Ectodermal cell (in vitro differentiated cells): ENCODE measurements around the gene URI1.

Source experiments
- H3K27ac ChIP-seq: 2 replicates; pipeline ENCODE4 v1.7.0; 2013; ENCODE audit warnings: mild to moderate bottlenecking, low read depth, low read length; ENCODE audit not compliant: insufficient read depth, poor library complexity, severe bottlenecking
- H3K27me3 ChIP-seq: 2 replicates; pipeline ENCODE4 v1.7.0; 2013; ENCODE audit warnings: mild to moderate bottlenecking, low read length; ENCODE audit not compliant: insufficient read depth, control insufficient read depth, poor library complexity, severe bottlenecking
- H3K36me3 ChIP-seq: one replicate; pipeline ENCODE4 v1.7.0; 2013; ENCODE audit warnings: low read length; ENCODE audit not compliant: control insufficient read depth, insufficient read depth
- H3K4me1 ChIP-seq: one replicate; pipeline ENCODE4 v1.7.0; 2013; ENCODE audit warnings: low read length; ENCODE audit not compliant: control insufficient read depth, insufficient read depth
- H3K4me3 ChIP-seq: 2 replicates; pipeline ENCODE4 v1.7.0; 2013; ENCODE audit warnings: low read depth, low read length, control low read depth; ENCODE audit not compliant: insufficient read depth
- H3K9me3 ChIP-seq: 2 replicates; pipeline ENCODE4 v1.7.0; 2013; ENCODE audit warnings: mild to moderate bottlenecking, low read length, moderate library complexity; ENCODE audit not compliant: control insufficient read depth
- WGBS, 2 experiments: methylation state at CpG; one replicate each; pipeline ENCODE4 v1.1.7; 2013; ENCODE audit warnings: missing lambda C conversion rate in 2 of 2; 5-methylcytosine and 5-hydroxymethylcytosine counted together

URI1 gene

GRCh38 chr19:30049226-30049625, 107.2 kb downstream of the URI1 start:
- H3K27me3 ChIP-seq, result no peaks in the 10 kb centered on the region
- no peak overlapping the region for H3K4me3 ChIP-seq
- H3K4me1 ChIP-seq, result peaks cover 8% of the 10 kb centered on the region
- WGBS, 2 experiments, result 96 to 99% methylated on average over 4 of the region's 4 CpGs
- H3K36me3 ChIP-seq, result no peaks in the 10 kb centered on the region
- no peaks in the 10 kb centered on the region for H3K9me3 ChIP-seq
- no peak overlapping the region for H3K27ac ChIP-seq

GRCh38 chr19:30049846-30050667, 108.0 kb downstream of the URI1 start:
- WGBS, 2 experiments, result 91 to 94% methylated on average over 12 to 13 of the region's 13 CpGs
- Histone ChIP-seq H3K9me3 (no peaks in the 10 kb centered on the region), H3K4me1 (peaks cover 8% of the 10 kb centered on the region), H3K27ac (no peak overlapping the region), H3K27me3 (no peaks in the 10 kb centered on the region), H3K4me3 (no peak overlapping the region), H3K36me3 (no peaks in the 10 kb centered on the region)

- H3K4me3 ChIP-seq, result no peak overlapping the region
- WGBS, 2 experiments, result 93 to 96% methylated on average over 18 of the region's 18 CpGs
- no peak overlapping the region for H3K27ac ChIP-seq
- no peaks in the 10 kb centered on the region for H3K9me3 ChIP-seq
- H3K36me3 ChIP-seq, result no peaks in the 10 kb centered on the region
- no peaks in the 10 kb centered on the region for H3K27me3 ChIP-seq
- H3K4me1 ChIP-seq, result no peaks in the 10 kb centered on the region
These were observed 110.4 kb downstream of the URI1 start for GRCh38 chr19:30052122-30053075.

GRCh38 chr19:30053558-30053957, 111.5 kb downstream of the URI1 start:
- H3K27ac ChIP-seq, result no peak overlapping the region
- H3K4me1 ChIP-seq, result no peaks in the 10 kb centered on the region
- H3K4me3 ChIP-seq, result no peak overlapping the region
- H3K27me3 ChIP-seq, result no peaks in the 10 kb centered on the region
- WGBS, 2 experiments, result 93% methylated on average over 18 of the region's 18 CpGs
- H3K9me3 ChIP-seq, result no peaks in the 10 kb centered on the region
- no peaks in the 10 kb centered on the region for H3K36me3 ChIP-seq

- Histone ChIP-seq H3K27ac (no peak overlapping the region), H3K27me3 (no peaks in the 10 kb centered on the region), H3K4me1 (no peaks in the 10 kb centered on the region), H3K36me3 (no peaks in the 10 kb centered on the region), H3K9me3 (no peaks in the 10 kb centered on the region), H3K4me3 (no peak overlapping the region)
- WGBS, 2 experiments, result 89 to 95% methylated on average over 2 of the region's 2 CpGs
These were observed 112.2 kb downstream of the URI1 start for GRCh38 chr19:30054210-30054609.

GRCh38 chr19:30056580-30056979, 114.5 kb downstream of the URI1 start:
- H3K36me3 ChIP-seq, result no peaks in the 10 kb centered on the region
- no peaks in the 10 kb centered on the region for H3K4me1 ChIP-seq
- H3K27ac ChIP-seq, result no peak overlapping the region
- 78 to 100% methylated on average over 1 to 2 of the region's 2 CpGs for WGBS, 2 experiments
- no peak overlapping the region for H3K4me3 ChIP-seq
- H3K27me3 ChIP-seq, result no peaks in the 10 kb centered on the region
- no peaks in the 10 kb centered on the region for H3K9me3 ChIP-seq

GRCh38 chr19:30059741-30060457, 117.9 kb downstream of the URI1 start:
- Histone ChIP-seq H3K4me3 (no peak overlapping the region), H3K4me1 (no peaks in the 10 kb centered on the region), H3K27me3 (no peaks in the 10 kb centered on the region), H3K27ac (no peak overlapping the region), H3K36me3 (no peaks in the 10 kb centered on the region), H3K9me3 (no peaks in the 10 kb centered on the region)
- WGBS, 2 experiments, result 94 to 95% methylated on average over 27 of the region's 27 CpGs

- Histone ChIP-seq H3K36me3 (no peaks in the 10 kb centered on the region), H3K27me3 (no peaks in the 10 kb centered on the region), H3K9me3 (no peaks in the 10 kb centered on the region), H3K4me1 (no peaks in the 10 kb centered on the region), H3K4me3 (no peak overlapping the region), H3K27ac (no peak overlapping the region)
- WGBS, 2 experiments, result 83 to 86% methylated on average over 7 to 13 of the region's 13 CpGs
These were observed 118.6 kb downstream of the URI1 start for GRCh38 chr19:30060531-30061222.

- H3K9me3 ChIP-seq, result no peaks in the 10 kb centered on the region
- 94% methylated on average over 24 to 26 of the region's 26 CpGs for WGBS, 2 experiments
- no peaks in the 10 kb centered on the region for H3K36me3 ChIP-seq
- no peak overlapping the region for H3K4me3 ChIP-seq
- H3K27ac ChIP-seq, result no peak overlapping the region
- H3K27me3 ChIP-seq, result no peaks in the 10 kb centered on the region
- H3K4me1 ChIP-seq, result no peaks in the 10 kb centered on the region
These were observed 119.4 kb downstream of the URI1 start for GRCh38 chr19:30061223-30062064.
